Measurements from ENCODE around the gene LARGE1. TPM values are rescaled to one million over a fixed set of nuclear protein-coding genes. Genes with fewer than 3 reads are reported as not detected.

The LARGE1 gene
- total RNA-seq, 2 donors from 2014 or later, result 80.5 to 101 TPM

DNA sequence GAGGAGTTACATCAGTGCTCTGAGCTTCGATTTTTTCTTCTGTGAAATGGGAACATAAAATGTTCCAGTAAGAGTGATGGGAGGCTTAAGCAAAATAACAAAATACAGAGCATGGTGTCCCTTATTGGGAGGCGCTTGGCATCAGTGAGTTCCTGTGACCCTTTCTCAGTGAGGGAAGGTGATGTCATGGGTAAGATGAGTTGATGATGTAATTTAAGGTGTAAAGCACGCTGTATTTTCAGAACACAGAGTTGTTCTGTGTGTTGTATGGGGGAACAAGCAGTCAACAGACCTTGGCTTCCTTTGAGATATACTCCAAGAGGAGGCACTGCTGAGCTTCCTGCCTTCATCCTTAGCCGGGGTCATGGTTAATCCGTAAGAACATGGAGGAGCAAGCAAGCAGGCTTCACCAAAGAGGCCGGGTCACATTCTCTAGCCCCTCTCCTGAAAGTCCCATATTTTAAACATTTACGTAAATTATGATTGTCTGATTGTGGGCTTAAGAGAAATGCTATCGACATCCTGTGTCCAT lies 266.7 kb downstream of the LARGE1 start:
- H3K9me3 ChIP-seq, result no peaks in the 10 kb centered on the region
- TF ChIP-seq CTCF (IDR thresholded peaks at IDR 0.05), result no peak
- no peaks in the 10 kb centered on the region for H3K27me3 ChIP-seq
- peaks cover 0 to 18% of the 10 kb centered on the region in 2 donors for H3K4me1 ChIP-seq
- no peak overlapping the region for H3K27ac ChIP-seq
- no peak overlapping the region for H3K4me3 ChIP-seq
- peaks cover 11% of the 10 kb centered on the region for H3K36me3 ChIP-seq
- DNase-seq (ENCODE audit: low spot score), result no peak

- no peak for DNase-seq (ENCODE audit: low spot score)
- Histone ChIP-seq H3K27me3 (no peaks in the 10 kb centered on the region), H3K9me3 (no peaks in the 10 kb centered on the region), H3K27ac (no peak overlapping the region), H3K4me3 (no peak overlapping the region), H3K4me1 (peaks cover 0 to 9% of the 10 kb centered on the region in 2 donors), H3K36me3 (peaks cover 11% of the 10 kb centered on the region)
- no peak for TF ChIP-seq CTCF (IDR thresholded peaks at IDR 0.05)
Observed at GRCh38 chr22:33652615-33653014, 267.7 kb downstream of the LARGE1 start.

- no peak for TF ChIP-seq CTCF (IDR thresholded peaks at IDR 0.05)
- Histone ChIP-seq H3K4me1 (no peaks in the 10 kb centered on the region), H3K36me3 (peaks cover 11% of the 10 kb centered on the region), H3K27ac (no peak overlapping the region), H3K27me3 (no peaks in the 10 kb centered on the region), H3K4me3 (no peak overlapping the region), H3K9me3 (no peaks in the 10 kb centered on the region)
- DNase-seq (ENCODE audit: low spot score), result no peak
Observed at GRCh38 chr22:33650244-33650643, 270.0 kb downstream of the LARGE1 start.

DNA sequence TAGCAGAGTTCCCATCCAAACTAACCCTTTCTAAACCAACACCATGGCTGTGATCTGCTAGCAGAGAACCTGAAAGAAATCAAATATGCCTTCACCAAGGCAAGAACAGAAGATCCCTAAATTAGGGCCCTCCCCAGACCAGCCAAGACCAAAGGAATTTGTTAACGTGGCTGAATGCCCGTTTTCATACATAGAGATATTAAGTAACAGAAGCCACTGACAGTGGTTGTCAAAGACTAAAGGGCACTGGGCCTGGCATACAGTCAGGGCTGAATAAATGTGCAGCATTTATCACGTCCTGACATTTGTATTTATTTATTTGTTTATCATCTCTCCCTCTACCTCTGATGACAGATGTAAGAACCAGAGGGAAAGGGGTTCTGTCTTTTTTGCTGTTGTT lies 271.8 kb downstream of the LARGE1 start:
- TF ChIP-seq CTCF (IDR thresholded peaks at IDR 0.05), result no peak
- no peak overlapping the region for H3K4me3 ChIP-seq
- no peaks in the 10 kb centered on the region for H3K4me1 ChIP-seq
- no peak for DNase-seq (ENCODE audit: low spot score)
- H3K27ac ChIP-seq, result peak overlapping the region in 1 of 2 donors; percentile 18
- no peaks in the 10 kb centered on the region for H3K27me3 ChIP-seq
- H3K9me3 ChIP-seq, result no peaks in the 10 kb centered on the region
- peaks cover 11% of the 10 kb centered on the region for H3K36me3 ChIP-seq

- Histone ChIP-seq H3K36me3 (peaks cover 5% of the 10 kb centered on the region), H3K4me3 (no peak overlapping the region), H3K27me3 (no peaks in the 10 kb centered on the region), H3K9me3 (peaks cover 0 to 11% of the 10 kb centered on the region in 2 donors), H3K27ac (peak overlapping the region in 1 of 2 donors; percentile 27), H3K4me1 (peaks cover 0 to 14% of the 10 kb centered on the region in 2 donors)
- no peak for TF ChIP-seq CTCF (IDR thresholded peaks at IDR 0.05)
- DNase-seq (ENCODE audit: low spot score), result no peak
Observed at GRCh38 chr22:33640900-33641299, 279.4 kb downstream of the LARGE1 start.

All from right atrium auricular region (tissue), 2 donors.